ENCODE results near the gene MSX1.

GRCh38 chr4:4874254-4874653, 14.8 kb downstream of the MSX1 start:
- TF ChIP-seq CTCF (IDR thresholded peaks at IDR 0.05; ENCODE audit: low read depth, low read length) (no peak), EZH2phosphoT487 (IDR thresholded peaks at IDR 0.05; ENCODE audit: low read depth) (no peak)

All from OCI-LY3 (cell line).